Measurements from ENCODE around the gene UBR4.
A peak's percentile ranks its signal among the peaks of the same experiment; 100 is the strongest.
"Not testable (repeated sequence)": the region's sequence is repeated elsewhere in the genome, so short reads cannot be mapped to it uniquely, and the experiment has no call there.

UBR4 gene

DNA sequence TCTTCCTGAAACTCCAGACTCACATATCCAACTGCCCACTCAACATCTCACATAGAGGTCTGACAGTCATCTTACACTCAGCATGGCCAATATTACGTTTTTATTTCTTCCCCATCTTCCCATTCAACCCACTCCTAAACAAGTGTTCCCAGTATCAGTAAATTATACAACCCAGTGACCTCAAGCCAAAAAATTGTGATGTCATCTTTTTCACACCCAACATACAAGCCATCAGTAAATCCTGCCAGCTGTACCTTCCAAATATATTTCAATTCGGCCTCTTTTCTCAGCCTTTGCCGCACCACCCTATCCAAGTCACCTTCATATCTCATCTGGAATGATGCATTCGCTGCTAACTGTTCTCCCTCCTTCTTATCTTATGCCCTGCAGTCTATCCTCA, 19.6 kb downstream of the UBR4 start:
- DNase-seq (ENCODE audit: low spot score) = no peak

DNA sequence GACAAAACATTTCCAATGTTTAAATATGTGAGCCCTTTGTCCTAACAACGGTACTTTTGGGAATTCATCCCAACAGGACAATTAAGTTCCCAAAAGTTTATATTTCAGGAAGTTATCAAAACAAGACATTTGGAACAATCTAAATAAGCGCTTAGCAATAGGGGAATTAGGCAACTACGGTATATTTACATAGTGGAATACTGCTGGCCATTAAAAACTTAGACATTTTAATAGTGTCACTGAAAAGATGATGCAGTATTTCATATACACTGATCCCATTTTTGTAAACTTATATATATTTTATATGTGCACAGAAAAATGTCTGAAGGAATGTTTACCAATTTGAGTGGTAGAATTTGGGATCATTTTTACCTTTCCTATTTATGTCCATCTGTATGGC, 20.8 kb downstream of the UBR4 start:
- DNase-seq (ENCODE audit: low spot score) = no peak

DNA sequence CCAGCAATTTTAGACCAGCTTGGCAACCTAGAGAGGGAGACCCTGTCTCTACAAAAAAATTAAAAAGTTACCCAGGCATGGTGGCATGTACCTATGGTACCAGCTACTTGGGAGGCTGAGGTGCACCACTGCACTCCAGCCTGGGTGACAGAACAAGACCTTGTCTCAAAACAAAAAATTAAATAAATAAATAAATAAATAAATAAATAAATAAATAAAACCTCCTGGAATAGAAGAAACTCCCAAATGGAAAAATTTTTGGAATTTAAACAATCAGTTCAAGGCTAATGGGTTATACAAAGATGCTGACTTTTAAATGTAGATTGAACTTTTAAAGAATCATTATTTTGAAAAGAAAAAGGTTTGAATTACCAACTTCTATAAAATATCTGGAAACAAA, 22.2 kb downstream of the UBR4 start:
- no peak for DNase-seq (ENCODE audit: low spot score)

GRCh38 chr1:19186001-19186400, 24.1 kb downstream of the UBR4 start:
- no peak for DNase-seq (ENCODE audit: low spot score)

GRCh38 chr1:19182223-19182622, 27.8 kb downstream of the UBR4 start:
- no peak for DNase-seq (ENCODE audit: low spot score)

- DNase-seq (ENCODE audit: low spot score) = not testable (repeated sequence)
Measured at GRCh38 chr1:19180265-19180657, 29.8 kb downstream of the UBR4 start.

GRCh38 chr1:19179597-19180264, 30.3 kb downstream of the UBR4 start:
- DNase-seq (ENCODE audit: low spot score) = no peak

DNA sequence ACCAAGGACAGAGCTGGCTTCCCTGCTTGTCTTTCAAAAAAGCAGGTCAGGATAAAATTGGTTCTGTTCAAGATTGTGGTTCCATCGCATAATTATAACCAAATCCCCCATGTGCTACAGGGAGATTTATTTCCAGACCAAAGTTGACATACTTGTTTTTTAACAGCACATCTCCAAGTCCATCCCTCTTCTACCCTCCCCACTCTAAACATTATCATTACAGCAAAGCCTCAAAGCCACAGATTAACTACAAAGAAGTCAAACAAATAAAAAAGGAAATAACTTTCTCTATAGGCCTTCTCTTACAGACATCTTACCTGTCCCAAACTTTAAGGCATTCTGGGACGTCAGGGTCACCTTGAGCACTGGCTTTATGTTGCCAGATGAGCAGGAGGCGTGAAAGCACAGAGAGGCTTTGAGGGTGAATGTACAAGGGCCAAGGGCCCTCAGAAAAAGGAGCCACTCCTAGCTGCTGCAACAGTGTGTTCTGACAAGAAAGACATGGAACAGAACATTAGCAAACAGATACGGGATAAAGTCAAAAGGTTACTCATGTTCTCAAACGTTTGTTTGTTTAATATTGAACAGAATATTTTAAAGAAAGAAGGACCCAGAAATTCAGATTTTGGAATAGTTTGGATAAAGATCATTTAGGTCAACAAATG, 31.2 kb downstream of the UBR4 start:
- no peak for DNase-seq (ENCODE audit: low spot score)

DNA sequence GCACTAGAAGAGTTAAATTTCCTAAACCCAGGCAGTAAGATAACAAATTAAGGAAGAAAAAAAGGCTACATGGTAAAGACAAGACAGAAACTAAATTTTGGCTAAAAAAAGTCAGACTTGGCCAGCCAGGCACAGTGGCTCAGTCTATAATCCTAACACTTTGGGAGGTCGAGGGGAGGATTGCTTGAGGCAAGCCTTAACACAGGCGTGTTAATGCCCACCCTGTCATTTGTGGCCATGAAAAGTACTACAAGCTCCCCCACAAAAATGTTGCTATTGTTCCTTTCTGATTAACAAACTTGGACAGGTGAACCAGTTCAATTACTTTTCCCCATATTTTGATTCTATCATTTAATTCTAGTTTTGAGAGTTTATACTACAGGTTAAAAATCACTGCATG, 32.3 kb downstream of the UBR4 start:
- no peak for DNase-seq (ENCODE audit: low spot score)

DNA sequence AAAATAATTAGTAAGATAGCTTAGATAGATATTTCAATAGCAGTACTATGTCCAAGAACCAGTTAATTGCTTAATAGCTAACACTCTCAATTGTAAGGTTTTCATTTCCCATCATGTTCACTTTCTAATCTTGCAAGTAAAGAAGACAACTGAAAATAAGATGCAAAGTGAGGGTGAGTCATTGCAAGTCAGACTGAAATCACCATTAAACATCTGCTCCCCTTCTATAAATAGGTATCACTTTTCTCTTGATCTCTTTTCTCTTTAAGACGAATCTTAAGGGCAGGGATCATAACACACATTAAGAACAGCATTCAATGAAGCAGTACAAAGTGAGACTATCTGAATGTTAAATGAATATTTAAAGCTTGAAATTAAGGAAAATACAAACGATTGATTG, 40.4 kb downstream of the UBR4 start:
- peak; percentile 48 for DNase-seq (ENCODE audit: low spot score)

DNA sequence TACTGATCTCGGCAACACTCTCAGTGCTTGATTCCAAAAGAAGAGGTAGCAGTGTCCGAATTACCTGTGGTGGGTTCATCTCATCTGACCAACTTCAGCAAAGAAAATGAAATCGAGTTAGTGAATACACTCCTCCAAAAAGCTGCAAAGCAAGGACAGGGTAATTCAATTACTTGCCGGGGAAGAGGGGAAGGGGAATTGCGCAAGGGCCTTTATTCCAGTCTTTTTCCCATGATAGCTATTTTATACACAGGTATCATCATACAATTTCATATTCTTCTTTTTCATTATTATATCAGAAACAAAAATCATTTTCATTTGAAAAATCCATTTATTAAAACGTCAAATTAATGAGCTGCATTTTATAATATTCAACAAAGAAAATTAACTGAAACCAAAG, 42.9 kb downstream of the UBR4 start:
- DNase-seq (ENCODE audit: low spot score) = no peak

GRCh38 chr1:19166066-19166465, 44.0 kb downstream of the UBR4 start:
- DNase-seq (ENCODE audit: low spot score) = no peak

DNA sequence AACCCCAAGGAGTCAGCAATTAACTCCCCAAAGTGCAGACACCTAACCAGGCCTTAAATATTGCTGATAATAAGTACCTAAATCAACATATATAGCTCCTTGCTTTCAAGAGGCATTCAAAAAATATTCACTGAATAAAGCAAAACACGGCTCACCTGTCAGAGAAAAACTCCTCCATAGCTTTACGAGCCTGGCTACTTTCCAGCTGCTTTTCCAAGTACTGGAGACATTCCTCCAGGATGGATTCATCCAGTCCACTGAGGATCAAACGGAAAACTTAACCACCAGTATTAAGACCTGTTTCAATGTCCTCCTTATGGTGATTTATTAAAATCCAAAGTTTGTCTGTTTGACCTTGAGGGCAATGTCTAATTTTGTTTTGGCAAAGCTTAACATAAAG, 44.6 kb downstream of the UBR4 start:
- DNase-seq (ENCODE audit: low spot score) = no peak

DNA sequence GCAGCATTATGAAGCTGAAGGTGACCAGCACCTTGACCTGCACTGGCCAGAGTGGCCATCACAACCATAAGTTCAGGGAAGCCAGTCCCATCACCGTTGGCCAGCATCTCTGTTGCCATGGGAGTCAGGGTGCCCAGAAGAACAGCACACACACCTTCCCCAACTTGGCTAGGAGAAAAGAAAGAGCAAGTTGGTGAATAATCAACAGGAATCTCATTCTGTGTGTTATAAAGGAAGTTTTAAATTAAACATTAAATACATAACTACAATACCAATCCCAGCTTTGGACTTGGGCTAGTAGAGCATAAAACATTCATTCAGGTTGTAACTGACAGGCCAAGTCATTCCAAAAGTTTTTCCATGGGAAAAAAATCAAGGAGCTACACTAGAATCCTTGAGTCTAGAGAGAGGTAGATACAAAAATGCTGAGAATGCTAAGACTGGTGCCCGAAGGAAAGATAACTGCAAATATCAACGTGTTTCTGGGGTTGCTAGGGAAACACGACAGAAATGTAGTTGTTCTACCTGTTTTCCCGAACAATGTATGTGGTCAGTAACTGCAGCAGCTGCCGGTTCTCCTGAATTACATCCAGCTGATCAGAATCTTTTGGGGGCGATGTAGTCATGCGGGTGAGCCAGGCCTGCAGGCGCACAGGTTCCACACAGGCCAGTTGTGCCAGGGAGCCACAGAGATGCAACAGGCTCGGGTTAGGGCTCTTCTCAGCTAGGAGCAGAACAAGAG, 45.6 kb downstream of the UBR4 start:
- DNase-seq (ENCODE audit: low spot score) = no peak

DNA sequence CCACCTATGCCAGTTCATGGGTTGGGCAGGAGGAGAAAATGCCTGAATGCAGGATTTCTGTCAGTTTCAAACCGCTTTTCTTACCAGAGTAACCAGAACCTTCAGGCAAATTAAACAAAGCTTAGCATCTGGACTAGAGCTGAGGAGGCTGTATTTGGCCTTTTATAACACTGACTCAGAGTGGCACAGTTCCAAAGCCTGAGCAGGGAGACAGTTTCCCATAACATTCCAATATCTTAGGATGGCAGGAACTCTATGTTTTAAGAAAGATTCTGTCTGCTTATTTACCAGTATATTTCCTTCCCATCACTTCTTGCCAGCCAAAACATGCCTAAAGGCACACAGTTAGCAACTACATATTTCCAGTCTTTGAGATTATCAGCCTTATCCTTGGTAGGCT, 46.8 kb downstream of the UBR4 start:
- DNase-seq (ENCODE audit: low spot score) = peak; percentile 87

DNA sequence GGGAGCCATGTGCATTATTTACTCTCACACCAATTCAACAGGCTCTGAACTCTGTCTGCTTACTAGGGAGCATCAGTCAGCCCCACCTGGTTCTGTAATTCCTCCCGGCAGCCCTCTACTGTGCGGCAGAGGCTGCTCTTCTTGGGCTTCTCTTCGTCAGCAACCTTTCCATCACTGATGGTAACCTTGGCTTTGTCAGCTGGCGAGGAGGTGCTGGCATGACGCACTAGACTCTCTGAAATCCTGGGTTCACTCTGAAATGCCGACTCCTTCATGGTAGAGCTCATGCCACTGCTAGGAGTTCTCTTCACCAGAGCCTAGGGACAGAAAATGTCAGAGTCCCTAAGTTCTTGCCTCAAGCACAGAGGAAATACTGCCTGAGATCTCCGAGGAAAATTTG, 49.2 kb downstream of the UBR4 start:
- no peak for DNase-seq (ENCODE audit: low spot score)

GRCh38 chr1:19157653-19158052, 52.4 kb downstream of the UBR4 start:
- DNase-seq (ENCODE audit: low spot score) = no peak

DNA sequence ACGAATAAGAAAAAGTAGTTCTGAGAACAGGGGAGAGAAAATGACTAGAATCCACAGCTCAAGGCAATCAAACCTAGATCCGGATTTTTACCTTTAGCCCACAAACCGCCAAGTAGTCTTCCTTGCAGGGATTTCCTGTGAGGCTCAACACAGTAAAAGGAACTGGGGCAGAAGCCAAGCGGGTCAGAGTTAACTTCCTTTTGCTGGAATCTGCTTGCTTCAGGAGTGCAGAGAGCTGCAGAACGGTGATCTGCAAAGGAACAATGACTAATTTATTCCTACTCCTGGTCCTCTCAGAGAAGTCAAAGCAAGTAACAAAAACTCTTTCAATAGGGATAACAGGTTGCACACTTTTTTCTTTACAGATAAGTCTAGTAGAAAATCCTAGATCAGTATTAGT, 53.4 kb downstream of the UBR4 start:
- DNase-seq (ENCODE audit: low spot score) = no peak

GRCh38 chr1:19154876-19155275, 55.2 kb downstream of the UBR4 start:
- DNase-seq (ENCODE audit: low spot score) = no peak

- DNase-seq (ENCODE audit: low spot score) = no peak
Measured at GRCh38 chr1:19153169-19153568, 56.9 kb downstream of the UBR4 start.

GRCh38 chr1:19151537-19151936, 58.5 kb downstream of the UBR4 start:
- no peak for DNase-seq (ENCODE audit: low spot score)

- DNase-seq (ENCODE audit: low spot score) = no peak
Measured at GRCh38 chr1:19149736-19150135, 60.3 kb downstream of the UBR4 start.

DNA sequence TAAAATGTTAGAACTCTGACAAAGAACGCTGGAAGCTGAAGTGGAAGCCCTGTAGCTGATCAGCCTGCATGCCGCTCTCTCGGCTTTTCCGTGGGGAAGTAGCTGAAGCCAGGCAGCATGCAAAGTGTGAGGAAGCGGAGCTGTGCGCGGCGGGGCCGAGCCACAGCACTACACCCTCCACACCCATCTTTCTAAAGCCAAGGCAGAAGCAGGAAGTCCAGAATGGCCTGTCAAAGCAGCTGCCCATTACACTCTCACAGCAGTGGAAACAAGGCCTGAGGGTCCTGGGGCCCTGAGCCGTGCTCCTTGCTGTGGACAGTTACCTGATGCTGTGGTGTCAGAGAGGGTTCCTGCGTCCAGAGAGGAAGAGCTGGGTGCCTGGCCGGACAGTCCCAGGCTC, 69.6 kb downstream of the UBR4 start:
- no peak for DNase-seq (ENCODE audit: low spot score)

- DNase-seq (ENCODE audit: low spot score) = no peak
Measured at GRCh38 chr1:19139711-19140110, 70.4 kb downstream of the UBR4 start.
